ENCODE measurements around the gene NDUFB3. TPM values are rescaled to one million over a fixed set of nuclear protein-coding genes. Genes with fewer than 3 reads are reported as not detected.

NDUFB3 gene
- total and polyA plus RNA-seq, 2 donors from 2014 or later: 101 to 309 TPM

DNA sequence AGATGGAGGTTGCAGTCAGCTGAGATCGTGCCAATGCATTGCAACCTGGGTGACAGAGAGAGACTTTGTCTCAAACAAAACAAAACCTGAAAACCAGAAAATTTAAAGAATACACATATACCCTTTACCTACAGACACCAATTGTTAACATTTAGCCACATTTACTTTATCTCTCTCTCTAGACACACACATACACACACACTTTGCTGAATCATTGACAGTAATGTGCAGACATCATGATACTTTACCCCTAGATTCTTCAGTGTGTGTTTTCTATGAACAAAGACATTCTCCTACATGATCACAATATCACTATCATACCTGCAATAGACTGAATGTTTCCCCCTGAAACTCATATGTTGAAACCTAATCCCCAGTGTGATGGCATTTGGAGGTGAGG is 34.0 kb downstream of the NDUFB3 start:
- no peak for DNase-seq

DNA sequence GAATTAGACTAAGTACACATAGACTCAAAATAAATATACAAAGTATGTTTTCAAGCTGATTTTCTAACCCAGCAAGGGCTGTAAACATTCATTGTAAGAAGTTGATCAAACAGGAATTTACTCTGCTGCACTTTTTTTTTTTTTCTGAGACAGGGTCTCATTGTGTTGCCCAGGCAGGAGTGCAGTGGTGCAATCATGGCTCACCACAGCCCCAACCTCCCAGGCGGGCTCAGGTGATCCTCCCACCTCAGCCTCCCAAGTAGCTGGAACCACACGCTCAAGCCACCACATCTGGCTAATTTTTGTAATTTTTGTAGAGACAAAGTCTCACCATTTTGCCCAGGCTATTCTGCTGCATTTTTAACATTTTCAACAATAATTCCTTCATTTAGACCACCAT is 35.8 kb downstream of the NDUFB3 start:
- FAIRE-seq (no peak), DNase-seq (no peak)
- H3K4me3 ChIP-seq (ENCODE audit: low read length in 3 of 3): no peak overlapping the region
- no peaks in the 10 kb centered on the region for H3K9me3 ChIP-seq (ENCODE audit: control insufficient read depth in 2 of 3, insufficient read depth in 1 of 3, low read length in 3 of 3)
- TF ChIP-seq, protein P1, sequence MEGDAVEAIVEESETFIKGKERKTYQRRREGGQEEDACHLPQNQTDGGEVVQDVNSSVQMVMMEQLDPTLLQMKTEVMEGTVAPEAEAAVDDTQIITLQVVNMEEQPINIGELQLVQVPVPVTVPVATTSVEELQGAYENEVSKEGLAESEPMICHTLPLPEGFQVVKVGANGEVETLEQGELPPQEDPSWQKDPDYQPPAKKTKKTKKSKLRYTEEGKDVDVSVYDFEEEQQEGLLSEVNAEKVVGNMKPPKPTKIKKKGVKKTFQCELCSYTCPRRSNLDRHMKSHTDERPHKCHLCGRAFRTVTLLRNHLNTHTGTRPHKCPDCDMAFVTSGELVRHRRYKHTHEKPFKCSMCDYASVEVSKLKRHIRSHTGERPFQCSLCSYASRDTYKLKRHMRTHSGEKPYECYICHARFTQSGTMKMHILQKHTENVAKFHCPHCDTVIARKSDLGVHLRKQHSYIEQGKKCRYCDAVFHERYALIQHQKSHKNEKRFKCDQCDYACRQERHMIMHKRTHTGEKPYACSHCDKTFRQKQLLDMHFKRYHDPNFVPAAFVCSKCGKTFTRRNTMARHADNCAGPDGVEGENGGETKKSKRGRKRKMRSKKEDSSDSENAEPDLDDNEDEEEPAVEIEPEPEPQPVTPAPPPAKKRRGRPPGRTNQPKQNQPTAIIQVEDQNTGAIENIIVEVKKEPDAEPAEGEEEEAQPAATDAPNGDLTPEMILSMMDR (IDR thresholded peaks at IDR 0.05; ENCODE audit: borderline replicate concordance, extremely low read depth, insufficient read depth): no peak
- no peaks in the 10 kb centered on the region for H3K4me1 ChIP-seq (ENCODE audit: control insufficient read depth in 2 of 3, insufficient read depth in 2 of 3, low read depth in 1 of 3, low read length in 3 of 3)
- no peak overlapping the region for H3K9ac ChIP-seq (ENCODE audit: low read length in 3 of 3)
- H3K27me3 ChIP-seq (ENCODE audit: control insufficient read depth, insufficient read depth, low read length): no peaks in the 10 kb centered on the region
- H3K36me3 ChIP-seq (ENCODE audit: control insufficient read depth in 2 of 3, insufficient read depth in 3 of 3, low read length in 3 of 3): no peaks in the 10 kb centered on the region
- intact Hi-C loops (cut with DNase I): no loop called here
- H3K27ac ChIP-seq (ENCODE audit: low read depth in 2 of 2, low read length in 2 of 2): no peak overlapping the region

More for the DNA sequence above, 34.0 kb downstream of the NDUFB3 start:
- H3K9me3 ChIP-seq (ENCODE audit: control insufficient read depth in 2 of 3, insufficient read depth in 1 of 3, low read length in 3 of 3): no peaks in the 10 kb centered on the region
- no peak for FAIRE-seq
- no peaks in the 10 kb centered on the region for H3K27me3 ChIP-seq (ENCODE audit: control insufficient read depth, insufficient read depth, low read length)
- H3K36me3 ChIP-seq (ENCODE audit: control insufficient read depth in 2 of 3, insufficient read depth in 3 of 3, low read length in 3 of 3): no peaks in the 10 kb centered on the region
- no peaks in the 10 kb centered on the region for H3K4me1 ChIP-seq (ENCODE audit: control insufficient read depth in 2 of 3, insufficient read depth in 2 of 3, low read depth in 1 of 3, low read length in 3 of 3)
- H3K27ac ChIP-seq (ENCODE audit: low read depth in 2 of 2, low read length in 2 of 2): no peak overlapping the region
- TF ChIP-seq, protein P1 (IDR thresholded peaks at IDR 0.05; ENCODE audit: borderline replicate concordance, extremely low read depth, insufficient read depth): no peak
- no peak overlapping the region for H3K4me3 ChIP-seq (ENCODE audit: low read length in 3 of 3)
- intact Hi-C loops (cut with DNase I): no loop called here
- H3K9ac ChIP-seq (ENCODE audit: low read length in 3 of 3): no peak overlapping the region

- no peak overlapping the region for H3K27ac ChIP-seq (ENCODE audit: low read depth in 2 of 2, low read length in 2 of 2)
- no peaks in the 10 kb centered on the region for H3K9me3 ChIP-seq (ENCODE audit: control insufficient read depth in 2 of 3, insufficient read depth in 1 of 3, low read length in 3 of 3)
- H3K4me3 ChIP-seq (ENCODE audit: low read length in 3 of 3): no peak overlapping the region
- H3K27me3 ChIP-seq (ENCODE audit: control insufficient read depth, insufficient read depth, low read length): no peaks in the 10 kb centered on the region
- H3K36me3 ChIP-seq (ENCODE audit: control insufficient read depth in 2 of 3, insufficient read depth in 3 of 3, low read length in 3 of 3): no peaks in the 10 kb centered on the region
- intact Hi-C loops (cut with DNase I): no loop called here
- TF ChIP-seq, protein P1 (IDR thresholded peaks at IDR 0.05; ENCODE audit: borderline replicate concordance, extremely low read depth, insufficient read depth): no peak
- FAIRE-seq (no peak), DNase-seq (no peak)
- H3K9ac ChIP-seq (ENCODE audit: low read length in 3 of 3): no peak overlapping the region
- H3K4me1 ChIP-seq (ENCODE audit: control insufficient read depth in 2 of 3, insufficient read depth in 2 of 3, low read depth in 1 of 3, low read length in 3 of 3): no peaks in the 10 kb centered on the region
Observed at GRCh38 chr2:201108341-201108740, 36.5 kb downstream of the NDUFB3 start.

DNA sequence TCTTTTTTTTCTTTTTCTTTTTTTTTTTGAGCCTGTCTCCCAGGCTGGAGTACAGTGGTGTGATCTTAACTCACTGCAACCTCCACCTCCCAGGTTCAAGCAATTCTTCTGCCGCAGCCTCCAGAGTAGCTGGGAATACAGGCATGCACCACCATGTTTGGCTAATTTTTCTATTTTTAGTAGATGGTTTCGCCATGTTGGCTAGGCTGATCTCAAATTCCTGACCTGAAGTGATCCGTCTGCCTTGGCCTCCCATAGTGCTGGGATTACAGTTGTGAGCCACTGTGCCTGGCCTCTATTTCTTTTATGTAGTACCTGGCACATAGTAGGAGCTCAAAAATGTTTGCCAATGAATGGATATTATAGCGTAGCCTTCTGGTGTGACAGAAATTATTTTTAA is 37.4 kb downstream of the NDUFB3 start:
- intact Hi-C loops (cut with DNase I): no loop called here
- no peaks in the 10 kb centered on the region for H3K4me1 ChIP-seq (ENCODE audit: control insufficient read depth in 2 of 3, insufficient read depth in 2 of 3, low read depth in 1 of 3, low read length in 3 of 3)
- H3K27ac ChIP-seq (ENCODE audit: low read depth in 2 of 2, low read length in 2 of 2): no peak overlapping the region
- H3K9me3 ChIP-seq (ENCODE audit: control insufficient read depth in 2 of 3, insufficient read depth in 1 of 3, low read length in 3 of 3): no peaks in the 10 kb centered on the region
- H3K4me3 ChIP-seq (ENCODE audit: low read length in 3 of 3): no peak overlapping the region
- FAIRE-seq (no peak), DNase-seq (no peak)
- H3K9ac ChIP-seq (ENCODE audit: low read length in 3 of 3): no peak overlapping the region
- H3K27me3 ChIP-seq (ENCODE audit: control insufficient read depth, insufficient read depth, low read length): no peaks in the 10 kb centered on the region
- TF ChIP-seq, protein P1 (IDR thresholded peaks at IDR 0.05; ENCODE audit: borderline replicate concordance, extremely low read depth, insufficient read depth): no peak
- H3K36me3 ChIP-seq (ENCODE audit: control insufficient read depth in 2 of 3, insufficient read depth in 3 of 3, low read length in 3 of 3): no peaks in the 10 kb centered on the region
